ENCODE results near the gene C19orf44. TPM values are rescaled to one million over a fixed set of nuclear protein-coding genes. Genes with fewer than 3 reads are reported as not detected.
"Not testable (repeated sequence)": the region's sequence is repeated elsewhere in the genome, so short reads cannot be mapped to it uniquely, and the experiment has no call there.

The C19orf44 gene
- total and polyA plus RNA-seq, 12 donors: 3.2 to 12.1 (median 5.6) TPM

DNA sequence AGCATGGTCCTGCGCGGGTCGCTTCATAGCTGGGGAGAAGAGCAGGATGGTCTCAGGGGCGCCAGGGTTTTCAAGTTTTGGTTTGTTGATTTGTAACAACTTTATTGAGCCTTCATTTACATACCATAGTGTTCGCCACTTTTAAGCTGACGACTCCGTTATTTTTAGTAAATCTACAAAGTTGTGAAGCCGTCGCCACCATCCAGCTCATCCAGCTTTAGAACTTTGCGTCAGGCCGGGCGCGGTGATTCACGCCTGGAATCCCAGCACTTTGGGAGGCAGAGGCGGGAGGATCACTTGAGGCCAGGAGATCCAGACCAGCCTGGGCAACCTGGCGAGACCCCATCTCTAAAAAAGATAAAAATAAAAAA, 404 bp downstream of the C19orf44 start:
- peaks cover 0 to 10% of the 10 kb centered on the region in 2 donors for H3K36me3 ChIP-seq (replicated peaks in 1 of 2)
- no peaks in the 10 kb centered on the region for H3K9me3 ChIP-seq (replicated peaks in 1 of 3)
- no peaks in the 10 kb centered on the region for H3K27me3 ChIP-seq
- intact Hi-C loops (cut with DNase I): no loop called here
- H3K4me3 ChIP-seq: peak overlapping the region; percentile 32 to 77 (median 58)
- 17 to 22% (median 19%) methylated on average over 11 to 16 of the region's 16 CpGs for WGBS, 4 donors
- H3K27ac ChIP-seq: peak overlapping the region in 2 of 5 donors; percentile 59 to 70
- peak in 6 of 7 donors; percentile 56 to 74 (median 64) for DNase-seq
- peaks cover 4 to 8% of the 10 kb centered on the region in 2 donors for H3K4me1 ChIP-seq (replicated peaks in 1 of 2)
- no peak for TF ChIP-seq POLR2A (IDR thresholded peaks at IDR 0.05)
- TF ChIP-seq, protein P1, sequence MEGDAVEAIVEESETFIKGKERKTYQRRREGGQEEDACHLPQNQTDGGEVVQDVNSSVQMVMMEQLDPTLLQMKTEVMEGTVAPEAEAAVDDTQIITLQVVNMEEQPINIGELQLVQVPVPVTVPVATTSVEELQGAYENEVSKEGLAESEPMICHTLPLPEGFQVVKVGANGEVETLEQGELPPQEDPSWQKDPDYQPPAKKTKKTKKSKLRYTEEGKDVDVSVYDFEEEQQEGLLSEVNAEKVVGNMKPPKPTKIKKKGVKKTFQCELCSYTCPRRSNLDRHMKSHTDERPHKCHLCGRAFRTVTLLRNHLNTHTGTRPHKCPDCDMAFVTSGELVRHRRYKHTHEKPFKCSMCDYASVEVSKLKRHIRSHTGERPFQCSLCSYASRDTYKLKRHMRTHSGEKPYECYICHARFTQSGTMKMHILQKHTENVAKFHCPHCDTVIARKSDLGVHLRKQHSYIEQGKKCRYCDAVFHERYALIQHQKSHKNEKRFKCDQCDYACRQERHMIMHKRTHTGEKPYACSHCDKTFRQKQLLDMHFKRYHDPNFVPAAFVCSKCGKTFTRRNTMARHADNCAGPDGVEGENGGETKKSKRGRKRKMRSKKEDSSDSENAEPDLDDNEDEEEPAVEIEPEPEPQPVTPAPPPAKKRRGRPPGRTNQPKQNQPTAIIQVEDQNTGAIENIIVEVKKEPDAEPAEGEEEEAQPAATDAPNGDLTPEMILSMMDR (IDR thresholded peaks at IDR 0.05): no peak

DNA sequence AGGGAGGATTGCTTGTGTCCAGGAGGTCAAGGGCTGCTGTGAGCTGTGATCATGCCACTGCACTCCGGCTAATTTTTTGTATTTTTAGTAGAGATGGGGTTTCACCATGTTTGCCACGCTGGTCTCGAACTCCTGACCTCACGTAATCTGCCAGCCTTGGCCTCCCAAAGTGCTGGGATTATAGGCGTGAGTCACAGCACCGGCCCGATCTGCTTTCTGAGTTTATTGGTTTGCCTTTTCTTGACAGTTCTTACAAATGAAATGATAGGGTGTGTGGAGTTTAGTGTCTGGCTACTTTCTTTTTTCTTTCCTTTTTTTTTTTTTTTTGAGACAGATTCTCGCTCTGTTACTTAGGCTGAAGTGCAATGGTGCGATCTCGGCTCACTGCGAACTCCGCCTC, 848 bp downstream of the C19orf44 start:
- Histone ChIP-seq H3K4me3 (peak overlapping the region in 2 of 4 donors; percentile 56 to 77), H3K27ac (peak overlapping the region in 1 of 5 donors; percentile 59), H3K4me1 (replicated peaks in 1 of 2) (peaks cover 4 to 8% of the 10 kb centered on the region in 2 donors), H3K27me3 (no peaks in the 10 kb centered on the region), H3K9me3 (replicated peaks in 1 of 3) (no peaks in the 10 kb centered on the region), H3K36me3 (replicated peaks in 1 of 2) (peaks cover 0 to 10% of the 10 kb centered on the region in 2 donors)
- 55 to 79% (median 65%) methylated on average over 12 of the region's 12 CpGs for WGBS, 4 donors
- intact Hi-C loops (cut with DNase I): no loop called here
- DNase-seq: peak in 1 of 7 donors; percentile 31
- TF ChIP-seq POLR2A (IDR thresholded peaks at IDR 0.05): no peak
- TF ChIP-seq, protein P1 (IDR thresholded peaks at IDR 0.05): no peak

DNA sequence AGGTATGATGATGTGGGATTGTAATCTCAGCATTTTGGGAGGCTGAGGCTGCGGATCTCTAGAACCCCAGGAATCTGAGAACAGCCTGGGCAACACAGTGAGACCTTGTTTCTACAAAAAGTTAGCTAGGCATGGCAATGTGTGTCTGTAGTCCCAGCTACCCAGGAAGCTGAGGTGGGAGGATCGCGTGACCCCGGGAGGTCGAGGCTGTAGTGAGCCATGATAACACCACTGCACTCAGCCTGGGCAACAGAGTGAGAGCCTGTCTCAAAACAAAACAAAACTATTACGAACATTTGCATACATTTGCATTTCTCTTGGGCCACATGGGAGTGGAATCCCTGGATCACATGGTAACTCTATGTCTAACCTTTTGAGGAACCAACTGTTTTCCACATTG, 1.6 kb downstream of the C19orf44 start:
- H3K36me3 ChIP-seq (replicated peaks in 1 of 2): peaks cover 0 to 10% of the 10 kb centered on the region in 2 donors

GRCh38 chr19:16504271-16504670, 8.1 kb downstream of the C19orf44 start:
- H3K27ac ChIP-seq: no peak overlapping the region
- H3K4me3 ChIP-seq: no peak overlapping the region
- H3K4me1 ChIP-seq (replicated peaks in 1 of 2): no peaks in the 10 kb centered on the region
- H3K27me3 ChIP-seq: no peaks in the 10 kb centered on the region
- H3K9me3 ChIP-seq (replicated peaks in 1 of 3): no peaks in the 10 kb centered on the region
- peaks cover 0 to 16% of the 10 kb centered on the region in 2 donors for H3K36me3 ChIP-seq (replicated peaks in 1 of 2)
- intact Hi-C loops (cut with DNase I): no loop called here
- WGBS, 4 donors: 84 to 91% (median 89%) methylated on average over 3 of the region's 3 CpGs
- TF ChIP-seq, protein P1 (IDR thresholded peaks at IDR 0.05): no peak
- no peak for TF ChIP-seq POLR2A (IDR thresholded peaks at IDR 0.05)
- DNase-seq: no peak

More for the DNA sequence above, 1.6 kb downstream of the C19orf44 start:
- H3K4me1 ChIP-seq (replicated peaks in 1 of 2): peaks cover 4 to 8% of the 10 kb centered on the region in 2 donors
- WGBS, 4 donors: 94 to 100% (median 95%) methylated on average over 6 of the region's 6 CpGs
- intact Hi-C loops (cut with DNase I): no loop called here
- DNase-seq: no peak
- no peaks in the 10 kb centered on the region for H3K27me3 ChIP-seq
- H3K9me3 ChIP-seq (replicated peaks in 1 of 3): no peaks in the 10 kb centered on the region
- H3K27ac ChIP-seq: no peak overlapping the region
- TF ChIP-seq, protein P1 (IDR thresholded peaks at IDR 0.05): no peak
- TF ChIP-seq POLR2A (IDR thresholded peaks at IDR 0.05): no peak
- no peak overlapping the region for H3K4me3 ChIP-seq

DNA sequence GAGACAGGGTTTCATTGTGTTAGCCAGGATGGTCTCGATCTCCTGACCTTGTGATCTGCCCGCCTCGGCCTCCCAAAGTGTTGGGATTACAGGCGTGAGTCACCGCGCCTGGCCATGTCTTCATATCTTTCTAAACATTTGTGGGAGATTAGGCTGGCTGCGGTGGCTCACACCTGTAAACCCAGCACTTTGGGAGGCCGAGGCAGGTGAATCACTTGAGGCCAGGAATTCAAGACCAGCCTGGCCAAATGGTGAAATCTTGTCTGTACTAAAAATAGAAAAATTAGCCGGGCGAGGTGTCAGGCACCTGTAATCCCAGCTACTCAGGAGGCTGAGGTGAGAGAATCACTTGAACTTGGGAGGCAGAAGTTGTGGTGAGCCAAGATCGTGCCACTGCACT, 10.0 kb downstream of the C19orf44 start:
- H3K36me3 ChIP-seq (replicated peaks in 1 of 2): peaks cover 0 to 12% of the 10 kb centered on the region in 2 donors
- H3K4me1 ChIP-seq (replicated peaks in 1 of 2); intact Hi-C loops (cut with DNase I); DNase-seq; H3K9me3 ChIP-seq (replicated peaks in 1 of 3); H3K27ac ChIP-seq; H3K4me3 ChIP-seq; H3K27me3 ChIP-seq: not testable (repeated sequence)
- WGBS, 4 donors: 93 to 94% (median 93%) methylated on average over 9 to 11 of the region's 11 CpGs
